SK-N-MC (cell line): ENCODE results near the gene DPEP1.

Source experiments
- DNase-seq: peaks from one replicate; pipeline ENCODE4 v3.0.0-alpha.2; 2011; ENCODE audit warnings: low read depth, low spot score
- H3K27ac ChIP-seq: fragments of 200-600 bp; sonication (generic); 2 replicates; pipeline ENCODE4 v1.5.1; 2016; ENCODE audit warnings: mixed run types
- H3K36me3 ChIP-seq: fragments of 200-600 bp; sonication (generic); 2 replicates; pipeline ENCODE4 v1.6.1; 2017; ENCODE audit warnings: antibody characterized with exemption, low read length, mixed read lengths; ENCODE audit not compliant: insufficient read depth
- H3K4me3 ChIP-seq: fragments of 200-600 bp; sonication (generic); 2 replicates; pipeline ENCODE4 v1.5.1; 2016
- H3K9ac ChIP-seq: fragments of 200-600 bp; sonication (generic); 2 replicates; pipeline ENCODE4 v1.8.0; 2017; ENCODE audit warnings: mixed run types, mixed read lengths; ENCODE audit not compliant: insufficient read length
- H3K9me3 ChIP-seq: fragments of 200-600 bp; sonication (generic); 2 replicates; pipeline ENCODE4 v1.6.1; 2017; ENCODE audit warnings: low read depth, mild to moderate bottlenecking, antibody characterized with exemption, low read length, moderate library complexity, mixed read lengths
- EZH2 ChIP-seq: fragments of 200-600 bp; sonication (generic); IDR thresholded peaks from one replicate; pipeline ENCODE4 v1.6.1; 2017; ENCODE audit warnings: antibody characterized with exemption
- FOXP2 ChIP-seq: optimal IDR thresholded peaks from 2 replicates; pipeline ENCODE3; 2011; ENCODE audit warnings: mild to moderate bottlenecking, moderate library complexity; ENCODE audit not compliant: insufficient read depth; ENCODE audit errors: extremely low read length, control extremely low read depth
- POLR2AphosphoS5 ChIP-seq: IDR thresholded peaks from 2 replicates; pipeline ENCODE4 v1.6.1; 2012; ENCODE audit warnings: mild to moderate bottlenecking, low read depth, low read length, borderline replicate concordance

Gene DPEP1

DNA sequence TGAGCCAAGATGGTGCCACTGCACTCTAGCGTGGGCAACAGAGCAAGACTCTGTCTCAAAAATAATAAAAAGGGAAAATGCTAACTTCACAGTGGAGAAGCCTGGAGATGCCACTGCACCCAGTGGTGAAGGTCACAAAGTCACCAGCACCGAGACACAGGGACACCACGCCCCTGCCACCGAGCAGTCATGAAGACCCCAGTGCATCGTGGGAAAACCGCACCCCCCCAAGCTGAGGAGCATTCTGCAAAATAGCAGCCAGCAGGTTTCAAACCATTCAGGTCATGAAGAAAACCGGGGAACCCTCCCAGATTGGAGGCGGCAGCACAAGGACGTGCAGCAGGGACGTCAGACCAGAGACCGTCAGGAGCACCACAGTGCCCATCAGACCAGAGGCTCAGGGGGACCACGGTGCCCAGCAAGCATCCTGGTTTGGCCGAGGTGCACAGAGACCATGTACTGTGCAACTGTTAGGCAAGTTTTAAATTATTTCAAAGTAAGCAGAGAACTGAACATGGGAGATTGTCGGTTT lies 30.4 kb downstream of the DPEP1 start:
- Histone ChIP-seq H3K4me3 (no peak overlapping the region), H3K9ac (no peak overlapping the region), H3K27ac (no peak overlapping the region), H3K36me3 (no peaks in the 10 kb centered on the region; the same call in 1 of the 2 replicates), H3K9me3 (no peaks in the 10 kb centered on the region)
- TF ChIP-seq EZH2 (no peak), FOXP2 (no peak), POLR2AphosphoS5 (no peak)
- no peak for DNase-seq

DNA sequence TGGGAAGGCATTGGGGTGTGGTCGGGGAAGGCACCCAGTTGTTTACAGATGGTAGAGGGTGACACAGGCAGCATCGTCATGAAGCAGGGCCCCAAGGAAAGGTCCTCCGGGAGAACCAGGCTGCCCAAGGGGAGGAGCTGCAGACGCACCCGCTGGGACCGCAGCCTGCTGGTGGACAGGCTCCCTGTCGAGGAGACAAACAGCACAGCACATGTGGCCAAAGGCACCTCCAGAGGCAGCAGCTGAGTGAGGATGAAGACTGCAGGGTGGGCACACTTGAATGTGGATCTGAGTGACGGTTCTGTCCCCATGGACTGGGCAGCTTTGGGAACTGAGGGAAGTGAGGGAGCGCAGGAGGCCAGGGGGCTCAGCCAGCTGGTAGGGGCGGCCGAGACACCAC lies 31.7 kb downstream of the DPEP1 start:
- TF ChIP-seq POLR2AphosphoS5 (no peak), EZH2 (no peak), FOXP2 (no peak)
- H3K9me3 ChIP-seq: no peaks in the 10 kb centered on the region
- no peak for DNase-seq
- H3K4me3 ChIP-seq: no peak overlapping the region
- no peaks in the 10 kb centered on the region; the same call in 1 of the 2 replicates for H3K36me3 ChIP-seq
- H3K27ac ChIP-seq: no peak overlapping the region
- H3K9ac ChIP-seq: no peak overlapping the region

DNA sequence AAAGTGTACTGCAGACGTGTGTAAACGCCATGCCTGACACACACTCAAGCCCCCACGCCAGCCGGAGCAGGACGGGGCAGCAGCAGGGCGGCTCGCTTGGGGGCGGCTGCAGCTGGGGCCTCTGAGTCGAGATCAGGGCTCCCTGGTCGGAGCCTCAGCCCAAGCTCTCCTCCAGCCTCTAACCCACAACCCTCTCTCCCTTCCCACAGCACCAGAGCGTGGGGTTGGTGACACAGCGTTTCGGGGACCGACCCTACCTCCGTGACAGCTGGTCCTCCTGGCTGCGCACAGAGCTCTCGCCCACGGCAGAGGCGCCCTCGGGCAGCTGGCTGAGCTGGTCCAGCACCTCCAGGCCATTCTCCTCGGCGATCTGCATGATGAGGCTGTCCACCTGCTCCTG lies 32.8 kb downstream of the DPEP1 start:
- no peak overlapping the region for H3K27ac ChIP-seq
- H3K9ac ChIP-seq: no peak overlapping the region
- no peak for DNase-seq
- no peak for TF ChIP-seq EZH2
- TF ChIP-seq FOXP2: no peak
- no peak for TF ChIP-seq POLR2AphosphoS5
- H3K9me3 ChIP-seq: no peaks in the 10 kb centered on the region
- no peak overlapping the region for H3K4me3 ChIP-seq
- H3K36me3 ChIP-seq: no peaks in the 10 kb centered on the region; the same call in 1 of the 2 replicates

DNA sequence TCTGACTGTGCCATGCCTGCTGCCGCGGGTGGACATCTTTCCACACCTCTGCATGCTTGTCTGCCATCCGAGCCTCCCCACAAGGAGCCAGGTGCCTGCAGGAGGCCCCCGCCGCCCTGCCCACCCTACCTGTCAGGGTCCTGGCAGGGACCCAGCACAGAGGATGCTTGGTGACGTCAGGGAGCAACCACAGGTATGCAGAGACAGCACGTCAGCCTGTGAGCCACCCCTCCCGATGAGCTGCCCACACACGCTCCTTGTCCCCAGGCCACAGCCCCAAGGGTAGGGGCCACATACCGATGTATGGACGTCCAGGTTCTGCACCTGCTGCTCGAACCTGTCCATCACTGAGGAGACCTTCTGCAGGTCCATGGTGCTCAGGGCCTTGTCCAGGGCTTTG lies 33.5 kb downstream of the DPEP1 start:
- Histone ChIP-seq H3K4me3 (no peak overlapping the region), H3K27ac (no peak overlapping the region), H3K9me3 (no peaks in the 10 kb centered on the region), H3K36me3 (no peaks in the 10 kb centered on the region; the same call in 1 of the 2 replicates), H3K9ac (no peak overlapping the region)
- DNase-seq: no peak
- TF ChIP-seq FOXP2 (no peak), EZH2 (no peak), POLR2AphosphoS5 (no peak)

DNA sequence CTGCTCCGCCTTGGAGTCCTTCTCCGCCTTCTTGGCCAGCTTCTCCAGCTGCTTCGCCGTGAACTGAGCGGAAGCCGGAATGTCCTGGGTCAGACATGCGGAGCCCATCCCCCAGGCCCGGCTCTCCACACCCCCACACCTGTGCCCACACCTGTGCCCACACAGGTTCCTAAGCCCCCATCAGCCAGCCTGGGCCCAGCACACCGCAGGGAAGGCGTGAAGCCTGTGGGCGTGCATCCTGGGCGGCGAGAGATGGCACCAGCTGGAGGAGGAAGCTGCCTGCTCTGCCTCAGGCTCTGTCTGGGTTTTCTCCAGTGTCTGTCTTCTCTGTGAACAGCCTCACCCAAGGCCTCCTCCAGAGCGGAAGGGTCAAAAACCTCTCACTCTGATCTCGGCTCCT lies 38.1 kb downstream of the DPEP1 start:
- no peaks in the 10 kb centered on the region for H3K9me3 ChIP-seq
- H3K4me3 ChIP-seq: no peak overlapping the region
- DNase-seq: no peak
- TF ChIP-seq EZH2 (no peak), FOXP2 (no peak), POLR2AphosphoS5 (no peak)
- H3K9ac ChIP-seq: no peak overlapping the region
- H3K36me3 ChIP-seq: no peaks in the 10 kb centered on the region; the same call in 1 of the 2 replicates
- no peak overlapping the region for H3K27ac ChIP-seq

DNA sequence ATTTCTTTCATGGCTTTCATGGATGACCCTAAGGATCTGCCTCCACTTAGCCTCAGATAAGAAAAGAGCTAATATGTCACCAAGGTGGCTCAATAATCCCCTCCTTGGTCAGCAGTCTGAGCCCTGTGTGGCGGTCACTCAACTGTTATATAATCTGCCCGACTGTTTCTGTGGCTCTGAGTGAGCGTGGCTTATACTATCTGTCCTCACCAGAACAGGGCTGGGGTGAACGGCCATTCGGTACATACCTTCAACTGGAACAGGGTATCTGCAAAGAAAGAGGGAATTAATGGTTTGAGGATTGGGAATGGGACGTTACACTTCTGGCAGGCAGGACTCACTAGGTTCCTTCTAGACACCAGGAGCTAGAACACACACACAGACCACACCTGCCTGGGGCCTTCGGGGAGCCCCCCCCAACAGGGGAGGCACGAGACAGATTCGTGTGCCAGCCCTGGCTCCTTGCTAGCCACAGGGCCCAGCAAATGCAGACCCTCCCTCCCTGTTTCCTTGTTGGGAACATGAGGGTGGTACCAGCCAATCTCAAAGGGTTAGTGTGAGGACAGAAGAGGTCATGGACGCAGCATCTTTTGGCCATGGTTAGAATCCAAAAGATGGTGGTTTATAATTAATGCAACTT lies 40.3 kb downstream of the DPEP1 start:
- Histone ChIP-seq H3K9me3 (no peaks in the 10 kb centered on the region), H3K4me3 (no peak overlapping the region), H3K9ac (no peak overlapping the region), H3K36me3 (no peaks in the 10 kb centered on the region), H3K27ac (no peak overlapping the region)
- TF ChIP-seq EZH2 (no peak), FOXP2 (no peak), POLR2AphosphoS5 (no peak)
- DNase-seq: no peak

DNA sequence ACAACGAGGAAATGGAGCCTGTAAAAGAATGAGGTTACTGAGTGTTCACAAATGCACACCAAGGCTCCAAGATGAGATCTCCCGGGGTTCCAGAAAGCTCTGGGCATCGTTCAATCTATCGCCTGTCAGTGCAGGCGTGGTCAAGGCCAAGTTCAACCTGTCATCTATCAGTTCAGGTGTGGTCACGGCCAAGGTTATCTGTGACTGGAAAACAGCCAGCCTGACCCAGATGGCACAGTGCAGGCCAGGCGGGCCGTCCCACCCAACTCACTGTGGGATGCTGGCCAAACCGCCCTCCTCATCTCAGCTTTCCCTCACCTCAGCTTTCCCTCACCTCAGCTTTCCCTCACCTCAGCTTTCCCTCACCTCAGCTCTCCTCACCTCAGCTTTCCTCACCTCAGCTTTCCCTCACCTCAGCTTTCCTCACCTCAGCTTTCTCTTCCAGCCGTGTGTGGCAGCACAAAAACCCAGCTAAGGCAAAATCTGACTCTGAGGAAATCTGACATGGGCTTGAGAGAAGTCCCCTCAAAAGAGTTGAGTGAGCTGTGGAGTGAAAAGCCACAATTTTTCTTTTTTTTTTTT lies 41.7 kb downstream of the DPEP1 start:
- TF ChIP-seq FOXP2: no peak
- Histone ChIP-seq H3K36me3 (no peaks in the 10 kb centered on the region; the same call in 1 of the 2 replicates), H3K4me3 (no peak overlapping the region), H3K9me3 (no peaks in the 10 kb centered on the region), H3K9ac (no peak overlapping the region), H3K27ac (no peak overlapping the region)
- DNase-seq: no peak

DNA sequence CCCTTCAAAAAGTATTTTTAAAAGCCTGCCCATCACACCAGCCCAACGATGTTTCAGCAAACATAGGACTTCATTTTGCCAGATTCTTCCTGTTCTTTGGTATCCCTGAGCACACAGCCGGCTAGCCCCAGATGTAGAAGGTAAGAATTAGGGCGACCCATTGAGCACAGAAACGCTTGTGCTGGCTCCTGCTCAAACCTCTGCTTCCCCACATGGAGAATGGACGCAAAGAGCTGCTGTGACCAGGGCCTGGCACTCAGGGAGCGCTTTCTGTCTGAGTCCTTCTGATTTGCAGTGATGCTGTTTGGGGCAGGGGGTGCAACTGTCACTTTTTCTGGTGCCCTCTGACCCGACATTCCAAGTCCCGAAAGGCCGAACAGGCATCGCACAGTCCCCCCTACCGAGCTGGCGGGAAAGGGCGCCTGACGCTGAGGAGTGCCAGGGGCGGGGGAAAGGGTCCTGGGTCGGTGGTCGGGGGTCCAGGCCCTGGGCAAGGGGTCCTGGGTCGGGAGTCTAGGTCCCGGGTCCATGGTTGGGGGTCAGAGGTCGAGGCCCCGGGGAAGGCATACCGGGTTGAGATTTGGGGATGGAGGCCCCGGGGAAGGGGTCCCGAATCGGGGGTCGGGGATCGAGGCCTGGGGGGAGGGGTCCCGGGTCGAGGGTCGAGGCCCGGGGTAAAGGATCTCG lies 43.1 kb downstream of the DPEP1 start:
- Histone ChIP-seq H3K27ac (no peak overlapping the region), H3K36me3 (peaks cover 7% of the 10 kb centered on the region; the same call in 1 of the 2 replicates), H3K9ac (peak overlapping the region; percentile 82), H3K9me3 (no peaks in the 10 kb centered on the region), H3K4me3 (peak overlapping the region; percentile 83)
- no peak for DNase-seq
- TF ChIP-seq FOXP2 (no peak), EZH2 (no peak)
